K562 (cell line): ENCODE results near the gene TSPOAP1. TPM values are rescaled to one million over a fixed set of nuclear protein-coding genes. Genes with fewer than 3 reads are reported as not detected.

ENCODE experiments used
- CCNT2 ChIP-seq: IDR thresholded peaks from 2 replicates; pipeline ENCODE4 v1.6.1; 2011; ENCODE audit warnings: borderline replicate concordance, low read depth, mild to moderate bottlenecking, moderate library complexity, mixed read lengths, low read length; ENCODE audit not compliant: insufficient read length; ENCODE audit errors: extremely low read depth
- CEBPB ChIP-seq: fragments of 450-650 bp; IDR thresholded peaks from 2 replicates; pipeline ENCODE4 v1.6.1; 2016; ENCODE audit warnings: missing genetic modification characterization, missing compliant biosample characterization
- CEBPG ChIP-seq, 3 experiments: fragments of 200-800 bp in 1 of 3; sonication (Bioruptor generic) in 1 of 3; sonication (generic) in 1 of 3; formaldehyde crosslinking in 1 of 3; IDR thresholded peaks in 2 of 3; conservative IDR thresholded peaks in 1 of 3; 2 replicates each; pipeline versions ENCODE4 v1.6.1 to v1.8.0; 2016 to 2022; ENCODE audit warnings: missing compliant biosample characterization in 2 of 3, missing genetic modification characterization in 2 of 3, mild to moderate bottlenecking in 1 of 3, missing genetic modification reagents in 1 of 3
- CREM ChIP-seq: IDR thresholded peaks from 2 replicates; pipeline ENCODE4 v1.6.1; 2014; ENCODE audit warnings: antibody characterized with exemption, low read depth
- DNMT1 ChIP-seq: fragments of 450-650 bp; IDR thresholded peaks from 2 replicates; pipeline ENCODE4 v1.6.1; 2016; ENCODE audit warnings: antibody characterized with exemption, mild to moderate bottlenecking
- E2F4 ChIP-seq: sonication (generic); formaldehyde crosslinking; IDR thresholded peaks from 2 replicates; pipeline ENCODE4 v1.8.0; 2022; ENCODE audit warnings: mild to moderate bottlenecking, low read depth, missing genetic modification reagents
- GABPA ChIP-seq: fragments of 200-800 bp; sonication (Bioruptor generic); conservative IDR thresholded peaks from 2 replicates; pipeline ENCODE4 v1.6.1; 2016; ENCODE audit warnings: low read depth, missing genetic modification characterization, missing compliant biosample characterization
- GABPB1 ChIP-seq: sonication (generic); formaldehyde crosslinking; IDR thresholded peaks from 2 replicates; pipeline ENCODE4 v1.8.0; 2022; ENCODE audit warnings: mild to moderate bottlenecking, missing genetic modification reagents
- HCFC1 ChIP-seq: IDR thresholded peaks from 2 replicates; pipeline ENCODE4 v1.6.1; 2012; ENCODE audit warnings: low read depth, low read length, improper control_type of control experiment
- LARP7 ChIP-seq: fragments of 450-650 bp; IDR thresholded peaks from 2 replicates; pipeline ENCODE4 v1.6.1; 2016
- MYBL2 ChIP-seq, 2 experiments: fragments of 450-650 bp in 1 of 2; sonication (generic) in 1 of 2; formaldehyde crosslinking in 1 of 2; IDR thresholded peaks; 2 replicates each; pipeline versions ENCODE4 v1.6.1 to v1.8.1; 2017 to 2022; ENCODE audit warnings: borderline replicate concordance in 1 of 2, inconsistent platforms in 1 of 2, low read depth in 1 of 2, mild to moderate bottlenecking in 1 of 2, missing genetic modification reagents in 1 of 2, moderate library complexity in 1 of 2
- NBN ChIP-seq: fragments of 450-650 bp; IDR thresholded peaks from 2 replicates; pipeline ENCODE4 v1.6.1; 2016; ENCODE audit warnings: low read depth, mild to moderate bottlenecking
- SMAD2 ChIP-seq: fragments of 150-350 bp; IDR thresholded peaks from 2 replicates; pipeline ENCODE4 v1.6.1; 2014; ENCODE audit warnings: low read depth, mild to moderate bottlenecking, low read length
- SMAD4 ChIP-seq: fragments of 250-450 bp; sonication (Bioruptor Pico); conservative IDR thresholded peaks from 2 replicates; pipeline ENCODE4 v1.8.0; 2021; ENCODE audit warnings: inconsistent platforms, mild to moderate bottlenecking, moderate library complexity
- SRSF1 ChIP-seq: fragments of 200-400 bp; formaldehyde crosslinking; IDR thresholded peaks from 2 replicates; pipeline ENCODE4 v1.6.1; 2017; ENCODE audit warnings: mild to moderate bottlenecking, low read depth, low read length, moderate library complexity
- STAT5A ChIP-seq: IDR thresholded peaks from 2 replicates; pipeline ENCODE4 v1.6.1; 2012; ENCODE audit warnings: low read length, inconsistent platforms, borderline replicate concordance
- TARDBP ChIP-seq: fragments of 450-650 bp; IDR thresholded peaks from 2 replicates; pipeline ENCODE4 v1.6.1; 2016
- TEAD1 ChIP-seq, 2 experiments: fragments of 450-650 bp in 1 of 2; sonication (generic) in 1 of 2; formaldehyde crosslinking; IDR thresholded peaks; 2 replicates each; pipeline versions ENCODE4 v1.4.0 to v1.8.0; 2020 to 2022; ENCODE audit warnings: mild to moderate bottlenecking in 2 of 2, missing genetic modification reagents in 1 of 2
- ZFPM2 ChIP-seq: fragments of 250-450 bp; sonication (Bioruptor Pico); IDR thresholded peaks from 2 replicates; pipeline ENCODE4 v1.5.1; 2022; ENCODE audit warnings: mild to moderate bottlenecking
- ZNF431 ChIP-seq: sonication (generic); formaldehyde crosslinking; IDR thresholded peaks from 2 replicates; pipeline ENCODE4 v1.8.0; 2022; ENCODE audit warnings: mild to moderate bottlenecking, missing genetic modification reagents
- ZNF57 ChIP-seq: fragments of 450-650 bp; formaldehyde crosslinking; IDR thresholded peaks from 2 replicates; pipeline ENCODE4 v1.4.0; 2020; ENCODE audit warnings: mild to moderate bottlenecking, moderate library complexity
- ZNF830 ChIP-seq: fragments of 250-450 bp; sonication (Bioruptor Pico); IDR thresholded peaks from 2 replicates; pipeline ENCODE4 v1.5.0; 2021; ENCODE audit warnings: mild to moderate bottlenecking
- polyA plus RNA-seq, 8 experiments: library from polyadenylated mRNA; depleted of rRNA in 4 of 8; stranded (reverse) in 5 of 8; unstranded in 3 of 8; fragments of >200 nt; fragmentation: Nextera tagmentation in 2 of 8; fragmentation: Illumina TruSeq in 1 of 8; extraction: Ambion mirVana in 2 of 8; extraction: Trizol in 1 of 8; gene quantifications; 2 replicates each; pipeline versions ENCODE4 v1.2.1 to v1.2.3, GENCODE V29; 2011 to 2014; ENCODE audit warnings: inconsistent platforms in 1 of 8, missing spikeins in 1 of 8
- total RNA-seq, 7 experiments: library from RNA; depleted of rRNA in 6 of 7; stranded (reverse); fragments of >200 nt in 6 of 7; fragmentation: Illumina TruSeq in 2 of 7; extraction: Trizol in 2 of 7; gene quantifications; 2 replicates each; pipeline versions ENCODE4 v1.2.1 to v1.2.3, GENCODE V29; 2011 to 2021; ENCODE audit warnings: low replicate concordance in 1 of 7
- TF ChIP-seq, protein P1 (sequence below): sonication (generic); formaldehyde crosslinking; IDR thresholded peaks from 2 replicates; pipeline ENCODE4 v1.9.0; 2022; ENCODE audit warnings: mild to moderate bottlenecking, missing genetic modification reagents
- TF ChIP-seq, protein P2 (sequence below): sonication (generic); formaldehyde crosslinking; IDR thresholded peaks from 2 replicates; pipeline ENCODE4 v1.8.0; 2022; ENCODE audit warnings: mild to moderate bottlenecking, missing genetic modification reagents

Gene TSPOAP1
- total and polyA plus RNA-seq, 9 of the 15 experiments (the other 6 are each of a cell fraction or from before 2014, with no cell fraction given), result 0.87 to 3.9 (median 1.8) TPM; not detected in 2

DNA sequence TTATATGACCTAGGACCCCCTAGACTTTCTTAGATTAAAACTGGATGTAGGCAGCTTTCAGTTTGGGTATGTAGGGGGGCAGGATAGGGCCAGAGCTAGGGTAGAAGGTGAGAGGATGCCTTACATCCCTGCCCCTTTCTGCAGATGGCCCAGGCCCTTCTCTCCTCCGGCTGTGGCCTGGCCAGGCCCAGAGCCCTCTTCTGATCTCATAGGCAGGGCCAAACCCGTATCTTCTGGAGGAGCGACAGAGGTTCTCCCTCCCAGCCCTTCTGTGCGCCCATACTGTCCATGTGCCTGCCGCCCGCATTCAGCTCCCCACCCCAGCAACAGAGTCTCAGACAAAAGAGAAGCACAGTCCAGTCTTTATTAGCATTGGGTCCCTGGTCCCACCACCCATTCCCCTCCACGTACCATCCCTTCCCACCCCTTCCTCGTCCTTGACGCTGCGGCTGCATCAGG is 2.0 kb upstream of the TSPOAP1 start (continued):
- TF ChIP-seq HCFC1 (no peak), ZNF830 (CRISPR knock-in tag) (0 out of 2 replicates have a peak, but pooled peaks have one; percentile 65), E2F4 (CRISPR knock-in tag) (0 out of 2 replicates have a peak, but pooled peaks have one; percentile 15), TARDBP (0 out of 2 replicates have a peak, but pooled peaks have one; percentile 37), DNMT1 (no peak), MYBL2 (IDR thresholded peaks at IDR 0.05; ENCODE audit: low read depth) (no peak), MYBL2 (CRISPR knock-in tag; IDR thresholded peaks at IDR 0.05; ENCODE audit: borderline replicate concordance) (peak; percentile 81; the same call in 1 of the 2 replicates), CCNT2 (peak; percentile 19), GABPA (no peak), LARP7 (peak; percentile 19; the same call in 1 of the 2 replicates), ZFPM2 (CRISPR knock-in tag) (no peak), ZNF57 (CRISPR knock-in tag) (no peak), CREM (peak; percentile 7; the same call in 1 of the 2 replicates), SMAD2 (no peak), TEAD1 (CRISPR knock-in tag; IDR thresholded peaks at IDR 0.05) (0 out of 4 replicates have a peak, but pooled peaks of 1 of the 2 experiments have one; percentile 49), NBN (0 out of 2 replicates have a peak, but pooled peaks have one; percentile 18), GABPB1 (CRISPR knock-in tag) (peak; percentile 69; the same call in 1 of the 2 replicates), CEBPG (CRISPR knock-in tag; IDR thresholded peaks at IDR 0.05) (0 out of 2 replicates have a peak, but pooled peaks have one; percentile 3), CEBPG (tag; conservative IDR thresholded peaks at IDR 0.05 in 1 of 2, IDR thresholded peaks at IDR 0.05 in 1 of 2) (no peak), CEBPB (no peak), STAT5A (no peak), SMAD4 (CRISPR knock-in tag) (no peak), SRSF1 (0 out of 2 replicates have a peak, but pooled peaks have one; percentile 13), ZNF431 (CRISPR knock-in tag) (0 out of 2 replicates have a peak, but pooled peaks have one; percentile 50)
- TF ChIP-seq, protein P1, sequence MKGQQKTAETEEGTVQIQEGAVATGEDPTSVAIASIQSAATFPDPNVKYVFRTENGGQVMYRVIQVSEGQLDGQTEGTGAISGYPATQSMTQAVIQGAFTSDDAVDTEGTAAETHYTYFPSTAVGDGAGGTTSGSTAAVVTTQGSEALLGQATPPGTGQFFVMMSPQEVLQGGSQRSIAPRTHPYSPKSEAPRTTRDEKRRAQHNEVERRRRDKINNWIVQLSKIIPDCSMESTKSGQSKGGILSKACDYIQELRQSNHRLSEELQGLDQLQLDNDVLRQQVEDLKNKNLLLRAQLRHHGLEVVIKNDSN (CRISPR knock-in tag), result 0 out of 2 replicates have a peak, but pooled peaks have one; percentile 4
- TF ChIP-seq, protein P2, sequence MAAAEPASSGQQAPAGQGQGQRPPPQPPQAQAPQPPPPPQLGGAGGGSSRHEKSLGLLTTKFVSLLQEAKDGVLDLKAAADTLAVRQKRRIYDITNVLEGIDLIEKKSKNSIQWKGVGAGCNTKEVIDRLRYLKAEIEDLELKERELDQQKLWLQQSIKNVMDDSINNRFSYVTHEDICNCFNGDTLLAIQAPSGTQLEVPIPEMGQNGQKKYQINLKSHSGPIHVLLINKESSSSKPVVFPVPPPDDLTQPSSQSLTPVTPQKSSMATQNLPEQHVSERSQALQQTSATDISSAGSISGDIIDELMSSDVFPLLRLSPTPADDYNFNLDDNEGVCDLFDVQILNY, result peak; percentile 96
